DOHH2 (cell line): ENCODE data around the gene POLK.

Experiments
- CTCF ChIP-seq: fragments of 200-600 bp; sonication (generic); IDR thresholded peaks from one replicate; pipeline ENCODE4 v1.5.1; 2014; ENCODE audit warnings: antibody characterized with exemption, mild to moderate bottlenecking, low read depth, low read length; ENCODE audit not compliant: poor library complexity, severe bottlenecking
- EZH2phosphoT487 ChIP-seq: fragments of 200-600 bp; sonication (generic); IDR thresholded peaks from 2 replicates; pipeline ENCODE4 v1.6.1; 2017; ENCODE audit warnings: borderline replicate concordance, mild to moderate bottlenecking, antibody characterized with exemption, low read length, moderate library complexity, mixed read lengths

GRCh38 chr5:75600535-75600934 lies 88.8 kb downstream of the POLK start:
- TF ChIP-seq EZH2phosphoT487: no peak
- no peak for TF ChIP-seq CTCF
